GM23338 (cell line): ENCODE results near the gene APC. TPM values are rescaled to one million over a fixed set of nuclear protein-coding genes. Genes with fewer than 3 reads are reported as not detected.

Experiments used
- ATAC-seq: fragments of 200-7000 bp; cut with Tn5 transposase; 3 replicates; pipeline ENCODE4 v1.9.1; 2020
- DNase-seq: peaks from one replicate; pipeline ENCODE4 v3.0.0-alpha.2; 2015; ENCODE audit warnings: low spot score
- H2AFZ ChIP-seq: fragments of 200-600 bp; sonication (generic); 2 replicates; pipeline ENCODE4 v1.8.0; 2016; ENCODE audit warnings: antibody characterized with exemption, mild to moderate bottlenecking, moderate library complexity
- H3F3A ChIP-seq: fragments of 200-600 bp; sonication (generic); replicated peaks from 2 replicates; pipeline ENCODE4 v1.8.0; 2017; ENCODE audit warnings: antibody characterized with exemption, mixed run types, low read depth
- H3K27ac ChIP-seq: fragments of 200-600 bp; sonication (generic); 2 replicates; pipeline ENCODE4 v1.6.1; 2016; ENCODE audit warnings: low read depth
- H3K27me3 ChIP-seq: fragments of 200-600 bp; sonication (generic); 2 replicates; pipeline ENCODE4 v1.8.0; 2016; ENCODE audit warnings: mild to moderate bottlenecking, mixed run types, moderate library complexity; ENCODE audit not compliant: insufficient read depth
- H3K36me3 ChIP-seq: fragments of 200-600 bp; sonication (generic); 2 replicates; pipeline ENCODE4 v1.8.0; 2016; ENCODE audit warnings: mild to moderate bottlenecking; ENCODE audit not compliant: insufficient read depth
- H3K4me1 ChIP-seq: fragments of 200-600 bp; sonication (generic); 2 replicates; pipeline ENCODE4 v1.8.0; 2016; ENCODE audit warnings: mild to moderate bottlenecking, moderate library complexity; ENCODE audit not compliant: insufficient read depth
- H3K4me2 ChIP-seq: fragments of 200-600 bp; sonication (generic); 2 replicates; pipeline ENCODE4 v1.7.1; 2017; ENCODE audit warnings: mixed run types
- H3K4me3 ChIP-seq: fragments of 200-600 bp; sonication (generic); 2 replicates; pipeline ENCODE4 v1.6.1; 2016; ENCODE audit warnings: mixed run types
- H3K79me2 ChIP-seq: fragments of 200-600 bp; sonication (generic); replicated peaks from 2 replicates; pipeline ENCODE4 v1.8.0; 2017; ENCODE audit warnings: mild to moderate bottlenecking; ENCODE audit not compliant: insufficient read depth
- H3K9me2 ChIP-seq: fragments of 200-600 bp; sonication (generic); 2 replicates; pipeline ENCODE4 v1.8.0; 2017; ENCODE audit not compliant: insufficient read depth
- H4K20me1 ChIP-seq: fragments of 200-600 bp; sonication (generic); replicated peaks from 2 replicates; pipeline ENCODE4 v1.8.0; 2017; ENCODE audit warnings: mild to moderate bottlenecking; ENCODE audit not compliant: insufficient read depth
- H3K27ac Mint-ChIP-seq: 2 replicates; pipeline ENCODE4 v1.8.0; 2020; ENCODE audit warnings: inconsistent platforms, mild to moderate bottlenecking, moderate library complexity, mixed read lengths
- H3K27me3 Mint-ChIP-seq: 3 replicates; pipeline ENCODE4 v1.8.0; 2022; ENCODE audit warnings: low read depth, mild to moderate bottlenecking, moderate library complexity, mixed read lengths, inconsistent platforms; ENCODE audit not compliant: insufficient read depth, poor library complexity
- H3K36me3 Mint-ChIP-seq: 3 replicates; pipeline ENCODE4 v1.8.0; 2021; ENCODE audit warnings: low read depth, mild to moderate bottlenecking, inconsistent platforms, moderate library complexity, mixed read lengths
- H3K4me1 Mint-ChIP-seq: 3 replicates; pipeline ENCODE4 v1.8.0; 2020; ENCODE audit warnings: mild to moderate bottlenecking, inconsistent platforms, mixed read lengths
- H3K4me3 Mint-ChIP-seq: 3 replicates; pipeline ENCODE4 v1.8.0; 2021; ENCODE audit warnings: moderate library complexity, mild to moderate bottlenecking, inconsistent platforms, mixed read lengths
- H3K9me3 Mint-ChIP-seq: 3 replicates; pipeline ENCODE4 v1.8.0; 2020; ENCODE audit warnings: moderate library complexity, mild to moderate bottlenecking, inconsistent platforms, mixed read lengths
- CREB1 ChIP-seq: fragments of 250-450 bp; sonication (Bioruptor Pico); IDR thresholded peaks from 2 replicates; pipeline ENCODE4 v1.5.0; 2020; ENCODE audit warnings: low read depth, mild to moderate bottlenecking, moderate library complexity
- EZH2 ChIP-seq: fragments of 200-600 bp; sonication (generic); IDR thresholded peaks from one replicate; pipeline ENCODE4 v1.8.0; 2017; ENCODE audit warnings: antibody characterized with exemption, mild to moderate bottlenecking, low read depth; ENCODE audit not compliant: unreplicated experiment
- EZH2phosphoT487 ChIP-seq: fragments of 200-600 bp; sonication (generic); IDR thresholded peaks from one replicate; pipeline ENCODE4 v1.8.1; 2018; ENCODE audit warnings: antibody characterized with exemption; ENCODE audit not compliant: unreplicated experiment
- JUNB ChIP-seq: IDR thresholded peaks from one replicate; pipeline ENCODE4 v1.6.1; 2016; ENCODE audit warnings: antibody characterized with exemption; ENCODE audit not compliant: unreplicated experiment
- NANOG ChIP-seq: IDR thresholded peaks from 2 replicates; pipeline ENCODE4 v1.6.1; 2016; ENCODE audit warnings: antibody characterized with exemption, borderline replicate concordance
- ZNF114 ChIP-seq: fragments of 250-450 bp; sonication (Bioruptor Pico); IDR thresholded peaks from 2 replicates; pipeline ENCODE4 v1.5.0; 2020; ENCODE audit warnings: mild to moderate bottlenecking, moderate library complexity
- ZNF331 ChIP-seq: fragments of 250-450 bp; sonication (Bioruptor Pico); IDR thresholded peaks from 2 replicates; pipeline ENCODE4 v1.5.0; 2020; ENCODE audit warnings: low read depth, mild to moderate bottlenecking, moderate library complexity
- polyA plus RNA-seq: library from polyadenylated mRNA; unstranded; fragments of >200 nt; fragmentation: Nextera tagmentation; extraction: Ambion mirVana; gene quantifications from 2 replicates; pipeline ENCODE4 v1.2.1, GENCODE V29; 2016
- total RNA-seq: library from RNA; depleted of rRNA; stranded (reverse); fragments of >200 nt; shearing (Covaris generic); gene quantifications from 2 replicates; pipeline ENCODE4 v1.2.3, GENCODE V29; 2014
- TF ChIP-seq, protein P1 (sequence below): IDR thresholded peaks from one replicate; pipeline ENCODE4 v1.6.1; 2018; ENCODE audit warnings: antibody characterized with exemption; ENCODE audit not compliant: unreplicated experiment
- TF ChIP-seq, protein P2 (sequence below): IDR thresholded peaks from 2 replicates; pipeline ENCODE4 v1.6.1; 2016; ENCODE audit warnings: antibody characterized with exemption
- TF ChIP-seq, protein P3 (sequence below), 2 experiments: fragments of 200-600 bp in 1 of 2; sonication (generic) in 1 of 2; conservative IDR thresholded peaks; 2 replicates each; pipeline versions ENCODE4 v1.5.1 to v1.6.1; 2016 to 2017; ENCODE audit warnings: antibody characterized with exemption in 2 of 2, low read depth in 2 of 2, mild to moderate bottlenecking in 2 of 2, moderate library complexity in 1 of 2

APC gene
- total and polyA plus RNA-seq, 2 experiments from 2014 or later, result 42.4 to 62.9 TPM

DNA sequence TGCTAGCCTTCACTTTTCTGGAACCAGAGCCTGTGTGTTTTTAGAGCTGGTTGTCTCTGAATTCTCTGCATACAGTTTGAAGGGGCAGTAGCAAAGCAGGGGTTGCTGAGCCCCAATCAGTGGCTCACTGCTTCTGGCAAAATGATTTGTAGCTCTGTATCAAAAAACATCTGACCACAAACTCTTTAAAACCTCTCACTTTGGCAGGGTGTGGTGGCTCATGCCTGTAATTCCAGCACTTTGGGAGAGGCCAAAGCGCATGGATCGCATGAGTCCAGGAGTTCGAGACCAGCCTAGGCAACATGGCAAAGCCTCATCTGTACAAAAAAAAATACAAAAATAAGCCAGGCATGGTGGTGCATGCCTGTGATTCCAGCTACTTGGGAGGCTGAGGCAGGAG is 28.3 kb upstream of the APC start:
- peaks cover 8% of the 10 kb centered on the region; the same call in 1 of the 2 replicates for H4K20me1 ChIP-seq
- no peak for ATAC-seq
- Mint-ChIP-seq H3K4me1 (peaks cover 34% of the 10 kb centered on the region), H3K9me3 (no peaks in the 10 kb centered on the region), H3K36me3 (no peaks in the 10 kb centered on the region; the same call in 1 of the 3 replicates), H3K27ac (no peak overlapping the region), H3K4me3 (peak overlapping the region; percentile 89), H3K27me3 (peaks cover 3% of the 10 kb centered on the region)
- no peak overlapping the region for H3K27ac ChIP-seq
- H3K27me3 ChIP-seq, result no peaks in the 10 kb centered on the region
- no peaks in the 10 kb centered on the region; the same call in 1 of the 2 replicates for H3F3A ChIP-seq
- H3K79me2 ChIP-seq, result peaks cover 67% of the 10 kb centered on the region
- TF ChIP-seq ZNF114, result no peak
- no peak for TF ChIP-seq NANOG
- TF ChIP-seq ZNF331 (CRISPR knock-in tag), result no peak
- TF ChIP-seq, protein P1, sequence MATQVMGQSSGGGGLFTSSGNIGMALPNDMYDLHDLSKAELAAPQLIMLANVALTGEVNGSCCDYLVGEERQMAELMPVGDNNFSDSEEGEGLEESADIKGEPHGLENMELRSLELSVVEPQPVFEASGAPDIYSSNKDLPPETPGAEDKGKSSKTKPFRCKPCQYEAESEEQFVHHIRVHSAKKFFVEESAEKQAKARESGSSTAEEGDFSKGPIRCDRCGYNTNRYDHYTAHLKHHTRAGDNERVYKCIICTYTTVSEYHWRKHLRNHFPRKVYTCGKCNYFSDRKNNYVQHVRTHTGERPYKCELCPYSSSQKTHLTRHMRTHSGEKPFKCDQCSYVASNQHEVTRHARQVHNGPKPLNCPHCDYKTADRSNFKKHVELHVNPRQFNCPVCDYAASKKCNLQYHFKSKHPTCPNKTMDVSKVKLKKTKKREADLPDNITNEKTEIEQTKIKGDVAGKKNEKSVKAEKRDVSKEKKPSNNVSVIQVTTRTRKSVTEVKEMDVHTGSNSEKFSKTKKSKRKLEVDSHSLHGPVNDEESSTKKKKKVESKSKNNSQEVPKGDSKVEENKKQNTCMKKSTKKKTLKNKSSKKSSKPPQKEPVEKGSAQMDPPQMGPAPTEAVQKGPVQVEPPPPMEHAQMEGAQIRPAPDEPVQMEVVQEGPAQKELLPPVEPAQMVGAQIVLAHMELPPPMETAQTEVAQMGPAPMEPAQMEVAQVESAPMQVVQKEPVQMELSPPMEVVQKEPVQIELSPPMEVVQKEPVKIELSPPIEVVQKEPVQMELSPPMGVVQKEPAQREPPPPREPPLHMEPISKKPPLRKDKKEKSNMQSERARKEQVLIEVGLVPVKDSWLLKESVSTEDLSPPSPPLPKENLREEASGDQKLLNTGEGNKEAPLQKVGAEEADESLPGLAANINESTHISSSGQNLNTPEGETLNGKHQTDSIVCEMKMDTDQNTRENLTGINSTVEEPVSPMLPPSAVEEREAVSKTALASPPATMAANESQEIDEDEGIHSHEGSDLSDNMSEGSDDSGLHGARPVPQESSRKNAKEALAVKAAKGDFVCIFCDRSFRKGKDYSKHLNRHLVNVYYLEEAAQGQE, result no peak
- no peak for TF ChIP-seq EZH2phosphoT487
- peak overlapping the region; percentile 98 for H3K4me3 ChIP-seq
- peak overlapping the region; percentile 92 for H3K4me2 ChIP-seq
- no peaks in the 10 kb centered on the region for H3K9me2 ChIP-seq
- no peak for DNase-seq
- H2AFZ ChIP-seq, result no peak overlapping the region
- H3K4me1 ChIP-seq, result peaks cover 19% of the 10 kb centered on the region
- H3K36me3 ChIP-seq, result no peaks in the 10 kb centered on the region

DNA sequence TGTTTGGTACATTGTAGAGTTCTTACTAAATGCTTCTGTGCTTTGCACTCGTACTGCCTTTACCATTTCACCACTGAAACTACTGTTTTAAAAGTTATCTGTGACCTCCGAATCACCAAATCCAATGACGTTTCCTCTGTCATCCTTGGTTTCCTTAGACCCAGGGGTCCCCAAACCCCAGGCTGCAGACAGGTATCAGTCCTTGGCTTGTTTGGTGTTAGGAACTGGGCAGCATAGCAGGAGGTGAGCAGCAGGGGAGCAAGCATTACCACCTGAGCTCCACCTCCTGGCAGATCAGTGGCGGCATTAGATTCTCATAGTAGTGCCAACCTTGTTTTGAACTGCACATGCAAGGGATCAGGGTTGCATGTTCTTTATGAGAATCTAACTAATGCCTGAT is 26.8 kb upstream of the APC start:
- Histone ChIP-seq H4K20me1 (peaks cover 8% of the 10 kb centered on the region; the same call in 1 of the 2 replicates), H3K27ac (no peak overlapping the region), H3K36me3 (no peaks in the 10 kb centered on the region), H2AFZ (no peak overlapping the region), H3F3A (no peaks in the 10 kb centered on the region; the same call in 1 of the 2 replicates), H3K4me1 (peaks cover 19% of the 10 kb centered on the region), H3K4me2 (no peak overlapping the region), H3K9me2 (no peaks in the 10 kb centered on the region), H3K27me3 (no peaks in the 10 kb centered on the region), H3K4me3 (no peak overlapping the region), H3K79me2 (peaks cover 81% of the 10 kb centered on the region)
- no peak overlapping the region for H3K4me3 Mint-ChIP-seq
- H3K27ac Mint-ChIP-seq, result no peak overlapping the region
- peaks cover 34% of the 10 kb centered on the region for H3K4me1 Mint-ChIP-seq
- no peaks in the 10 kb centered on the region for H3K9me3 Mint-ChIP-seq
- no peak for DNase-seq
- no peaks in the 10 kb centered on the region; the same call in 1 of the 3 replicates for H3K36me3 Mint-ChIP-seq
- peaks cover 3% of the 10 kb centered on the region for H3K27me3 Mint-ChIP-seq
- no peak for TF ChIP-seq NANOG
- TF ChIP-seq, protein P1, result no peak
- TF ChIP-seq CREB1 (CRISPR knock-in tag), result no peak
- no peak for TF ChIP-seq JUNB
- no peak for TF ChIP-seq EZH2
- TF ChIP-seq, protein P2, sequence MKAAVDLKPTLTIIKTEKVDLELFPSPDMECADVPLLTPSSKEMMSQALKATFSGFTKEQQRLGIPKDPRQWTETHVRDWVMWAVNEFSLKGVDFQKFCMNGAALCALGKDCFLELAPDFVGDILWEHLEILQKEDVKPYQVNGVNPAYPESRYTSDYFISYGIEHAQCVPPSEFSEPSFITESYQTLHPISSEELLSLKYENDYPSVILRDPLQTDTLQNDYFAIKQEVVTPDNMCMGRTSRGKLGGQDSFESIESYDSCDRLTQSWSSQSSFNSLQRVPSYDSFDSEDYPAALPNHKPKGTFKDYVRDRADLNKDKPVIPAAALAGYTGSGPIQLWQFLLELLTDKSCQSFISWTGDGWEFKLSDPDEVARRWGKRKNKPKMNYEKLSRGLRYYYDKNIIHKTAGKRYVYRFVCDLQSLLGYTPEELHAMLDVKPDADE, result no peak
- no peak for TF ChIP-seq ZNF114
- TF ChIP-seq, protein P3, sequence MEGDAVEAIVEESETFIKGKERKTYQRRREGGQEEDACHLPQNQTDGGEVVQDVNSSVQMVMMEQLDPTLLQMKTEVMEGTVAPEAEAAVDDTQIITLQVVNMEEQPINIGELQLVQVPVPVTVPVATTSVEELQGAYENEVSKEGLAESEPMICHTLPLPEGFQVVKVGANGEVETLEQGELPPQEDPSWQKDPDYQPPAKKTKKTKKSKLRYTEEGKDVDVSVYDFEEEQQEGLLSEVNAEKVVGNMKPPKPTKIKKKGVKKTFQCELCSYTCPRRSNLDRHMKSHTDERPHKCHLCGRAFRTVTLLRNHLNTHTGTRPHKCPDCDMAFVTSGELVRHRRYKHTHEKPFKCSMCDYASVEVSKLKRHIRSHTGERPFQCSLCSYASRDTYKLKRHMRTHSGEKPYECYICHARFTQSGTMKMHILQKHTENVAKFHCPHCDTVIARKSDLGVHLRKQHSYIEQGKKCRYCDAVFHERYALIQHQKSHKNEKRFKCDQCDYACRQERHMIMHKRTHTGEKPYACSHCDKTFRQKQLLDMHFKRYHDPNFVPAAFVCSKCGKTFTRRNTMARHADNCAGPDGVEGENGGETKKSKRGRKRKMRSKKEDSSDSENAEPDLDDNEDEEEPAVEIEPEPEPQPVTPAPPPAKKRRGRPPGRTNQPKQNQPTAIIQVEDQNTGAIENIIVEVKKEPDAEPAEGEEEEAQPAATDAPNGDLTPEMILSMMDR (conservative IDR thresholded peaks at IDR 0.05; ENCODE audit: low read depth in 2 of 2), result no peak; a peak in 1 of 4 replicates
- ATAC-seq, result no peak
